ENCODE data around the gene TOM1.

TOM1 gene

GRCh38 chr22:35335468-35335867 lies 35.8 kb downstream of the TOM1 start:
- no peak for TF ChIP-seq CTCF (IDR thresholded peaks at IDR 0.05; ENCODE audit: poor library complexity, severe bottlenecking)
- Histone ChIP-seq H3K27ac (ENCODE audit: poor library complexity, severe bottlenecking) (no peak overlapping the region), H3K4me1 (ENCODE audit: insufficient read depth, poor library complexity, severe bottlenecking) (no peaks in the 10 kb centered on the region), H3K4me3 (ENCODE audit: severe bottlenecking) (no peak overlapping the region), H3K9me3 (ENCODE audit: severe bottlenecking) (no peaks in the 10 kb centered on the region), H3K27me3 (ENCODE audit: insufficient read depth, poor library complexity, severe bottlenecking) (no peaks in the 10 kb centered on the region), H3K36me3 (ENCODE audit: low read depth) (no peaks in the 10 kb centered on the region)
- ATAC-seq (ENCODE audit: low read depth) (0 out of 3 replicates have a peak, but pooled peaks have one; percentile 9), DNase-seq (ENCODE audit: low spot score) (no peak)

DNA sequence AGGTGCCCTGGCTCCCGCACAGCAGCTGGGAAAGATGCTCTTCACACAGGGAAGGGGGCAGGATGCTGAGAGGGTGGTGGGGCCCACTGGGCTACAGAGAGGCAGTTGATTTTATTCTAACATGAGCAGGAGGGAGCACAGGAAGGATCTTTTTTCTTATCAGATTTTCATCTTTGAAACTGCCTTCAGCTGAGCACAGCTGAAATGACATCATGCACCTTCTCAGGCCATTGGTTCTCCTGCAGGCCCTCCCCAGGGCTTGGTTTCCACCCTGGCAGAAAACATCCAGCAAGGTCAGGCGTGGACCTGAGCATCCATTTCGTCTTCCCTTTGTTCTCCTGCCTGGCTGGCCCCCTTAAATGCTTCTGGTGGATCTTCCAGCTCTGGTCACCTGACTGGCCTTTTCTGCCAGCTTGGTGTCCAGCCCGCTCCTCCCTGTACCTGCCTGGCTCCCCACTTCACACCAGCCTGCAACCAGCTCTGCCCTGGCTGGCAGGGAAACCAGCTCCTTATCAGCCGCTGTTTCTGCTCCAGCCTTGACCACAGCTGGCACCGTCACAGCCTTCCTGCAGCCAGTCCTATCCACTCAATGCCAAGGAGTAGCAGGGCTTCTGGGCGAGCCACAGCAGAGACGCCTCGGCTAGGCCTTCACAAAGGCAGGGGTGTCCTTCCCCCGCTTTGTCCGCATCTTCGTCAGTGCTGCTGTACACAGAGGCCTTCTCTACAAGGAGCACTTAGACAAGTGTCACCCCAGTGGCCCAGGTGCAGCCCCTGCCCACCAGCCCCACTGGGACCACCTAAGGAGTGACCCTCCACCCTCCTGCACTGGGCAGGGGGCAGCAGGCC lies 36.5 kb downstream of the TOM1 start:
- Histone ChIP-seq H3K4me1 (ENCODE audit: insufficient read depth, poor library complexity, severe bottlenecking) (no peaks in the 10 kb centered on the region), H3K27ac (ENCODE audit: poor library complexity, severe bottlenecking) (no peak overlapping the region), H3K4me3 (ENCODE audit: severe bottlenecking) (no peak overlapping the region), H3K9me3 (ENCODE audit: severe bottlenecking) (no peaks in the 10 kb centered on the region), H3K36me3 (ENCODE audit: low read depth) (no peaks in the 10 kb centered on the region), H3K27me3 (ENCODE audit: insufficient read depth, poor library complexity, severe bottlenecking) (no peaks in the 10 kb centered on the region)
- ATAC-seq (ENCODE audit: low read depth) (no peak), DNase-seq (ENCODE audit: low spot score) (no peak)
- no peak for TF ChIP-seq CTCF (IDR thresholded peaks at IDR 0.05; ENCODE audit: poor library complexity, severe bottlenecking)

GRCh38 chr22:35337932-35338331 lies 38.2 kb downstream of the TOM1 start:
- Histone ChIP-seq H3K4me3 (ENCODE audit: severe bottlenecking) (no peak overlapping the region), H3K27me3 (ENCODE audit: insufficient read depth, poor library complexity, severe bottlenecking) (no peaks in the 10 kb centered on the region), H3K36me3 (ENCODE audit: low read depth) (no peaks in the 10 kb centered on the region), H3K4me1 (ENCODE audit: insufficient read depth, poor library complexity, severe bottlenecking) (no peaks in the 10 kb centered on the region), H3K9me3 (ENCODE audit: severe bottlenecking) (no peaks in the 10 kb centered on the region), H3K27ac (ENCODE audit: poor library complexity, severe bottlenecking) (no peak overlapping the region)
- ATAC-seq (ENCODE audit: low read depth) (no peak), DNase-seq (ENCODE audit: low spot score) (no peak)
- TF ChIP-seq CTCF (IDR thresholded peaks at IDR 0.05; ENCODE audit: poor library complexity, severe bottlenecking) = peak; percentile 17

DNA sequence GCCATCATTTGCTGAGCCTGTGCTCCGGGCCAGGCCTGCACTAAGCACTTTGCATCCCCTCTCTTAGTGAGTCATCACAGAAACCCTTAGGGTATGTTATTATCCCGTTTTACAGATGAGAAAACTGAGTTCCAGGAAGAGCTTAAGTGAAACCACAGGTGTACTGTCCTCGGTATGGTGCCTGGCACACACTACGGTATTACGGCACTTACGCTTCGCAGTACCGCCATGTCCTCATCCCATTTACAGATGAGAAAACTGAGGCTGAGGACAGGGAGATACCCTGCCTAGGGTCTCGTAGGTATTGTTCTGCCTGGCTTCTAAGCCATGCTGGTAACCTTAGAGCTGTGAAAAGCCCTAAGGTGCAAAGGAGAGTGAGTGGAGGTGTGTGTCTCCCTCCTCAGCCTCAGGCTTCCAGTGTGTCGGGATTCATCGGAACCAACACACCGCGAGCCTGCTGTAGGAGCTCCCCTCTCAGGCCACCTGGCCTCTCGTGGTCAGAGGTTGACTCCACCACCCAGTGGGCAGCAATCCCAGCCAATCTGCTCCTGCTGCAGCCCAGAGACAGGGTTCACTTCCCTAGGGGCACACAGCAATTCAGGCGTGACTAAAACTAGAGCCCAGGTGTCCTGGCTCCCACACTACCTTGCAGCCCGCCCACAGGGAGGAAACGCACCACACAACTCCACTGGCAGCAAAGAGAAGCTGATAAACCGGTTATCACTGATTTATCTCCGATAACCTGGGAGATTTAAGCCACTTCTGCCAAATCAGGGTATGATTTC lies 41.6 kb downstream of the TOM1 start:
- Histone ChIP-seq H3K27ac (ENCODE audit: poor library complexity, severe bottlenecking) (no peak overlapping the region), H3K27me3 (ENCODE audit: insufficient read depth, poor library complexity, severe bottlenecking) (no peaks in the 10 kb centered on the region), H3K9me3 (ENCODE audit: severe bottlenecking) (no peaks in the 10 kb centered on the region), H3K4me3 (ENCODE audit: severe bottlenecking) (no peak overlapping the region), H3K36me3 (ENCODE audit: low read depth) (no peaks in the 10 kb centered on the region), H3K4me1 (ENCODE audit: insufficient read depth, poor library complexity, severe bottlenecking) (no peaks in the 10 kb centered on the region)
- TF ChIP-seq CTCF (IDR thresholded peaks at IDR 0.05; ENCODE audit: poor library complexity, severe bottlenecking) = no peak
- DNase-seq (ENCODE audit: low spot score) (no peak), ATAC-seq (ENCODE audit: low read depth) (no peak)
